K562 (cell line): ENCODE data around the gene MAP3K19.

Source experiments
- ZNF134 ChIP-seq: fragments of 250-450 bp; sonication (Bioruptor Pico); conservative IDR thresholded peaks from 2 replicates; pipeline ENCODE4 v1.4.0; 2020
- ZNF274 ChIP-seq: IDR thresholded peaks from 2 replicates; pipeline ENCODE4 v1.6.1; 2011; ENCODE audit warnings: low read depth, mild to moderate bottlenecking, low read length, moderate library complexity, borderline replicate concordance

- TF ChIP-seq ZNF274 (no peak), ZNF134 (CRISPR knock-in tag) (no peak)
These were observed 113.1 kb downstream of the MAP3K19 start for GRCh38 chr2:134934150-134934549.
